Thyroid gland (tissue), 4 donors: ENCODE data around the gene SLC25A21. TPM values are rescaled to one million over a fixed set of nuclear protein-coding genes. Genes with fewer than 3 reads are reported as not detected.
A peak's percentile ranks its signal among the peaks of the same experiment; 100 is the strongest.
"Not testable (repeated sequence)": the region's sequence is repeated elsewhere in the genome, so short reads cannot be mapped to it uniquely, and the experiment has no call there.

Experiments used
- DNase-seq, 2 donors: peaks; one replicate each; pipeline ENCODE4 v3.0.0-alpha.2; 2019
- H3K27ac ChIP-seq, 3 donors: fragments of 200-600 bp; sonication (generic); 1 replicate in 2 of 3; 2 replicates in 1 of 3; pipeline ENCODE4 v1.5.1; 2016 to 2019; ENCODE audit warnings: mild to moderate bottlenecking in 1 of 3, moderate library complexity in 1 of 3
- H3K27me3 ChIP-seq: fragments of 200-600 bp; sonication (generic); one replicate; pipeline ENCODE4 v1.5.1; 2019
- H3K36me3 ChIP-seq, 2 donors: fragments of 200-600 bp; sonication (generic); one replicate each; pipeline ENCODE4 v1.5.1; 2016 to 2019
- H3K4me1 ChIP-seq, 2 donors: fragments of 200-600 bp; sonication (generic); one replicate each; pipeline ENCODE4 v1.5.1; 2017 to 2019
- H3K4me3 ChIP-seq, 3 donors: fragments of 200-600 bp; sonication (generic); replicated peaks in 1 of 3; 1 replicate in 2 of 3; 2 replicates in 1 of 3; pipeline ENCODE4 v1.5.1; 2016; ENCODE audit warnings: mild to moderate bottlenecking in 1 of 3
- H3K9me3 ChIP-seq: fragments of 200-600 bp; sonication (generic); one replicate; pipeline ENCODE4 v1.5.1; 2017
- CTCF ChIP-seq, 6 experiments: fragments of 200-600 bp in 3 of 6; fragments of 450-650 bp in 3 of 6; sonication (generic) in 3 of 6; IDR thresholded peaks; one replicate each; pipeline ENCODE4 v1.5.1; 2016 to 2019; ENCODE audit warnings: antibody characterized with exemption in 6 of 6, mild to moderate bottlenecking in 2 of 6, inconsistent platforms in 1 of 6, moderate library complexity in 1 of 6
- POLR2A ChIP-seq, 2 donors: fragments of 450-650 bp; IDR thresholded peaks; one replicate each; pipeline ENCODE4 v1.6.1; 2017; ENCODE audit warnings: antibody characterized with exemption in 2 of 2, mild to moderate bottlenecking in 2 of 2, moderate library complexity in 1 of 2
- WGBS, 2 donors: methylation state at CpG; one replicate each; pipeline ENCODE4 v1.1.5; 2017; 5-methylcytosine and 5-hydroxymethylcytosine counted together
- intact Hi-C: fragments of 100-400 bp; cut with DNase I; formaldehyde crosslinking; loops from one replicate; pipeline ENCODE4 v1.15.1; 2023
- total RNA-seq, 4 donors: library from RNA; depleted of rRNA; stranded (reverse); fragments of >200 nt; gene quantifications; one replicate each; pipeline ENCODE4 v1.2.3, GENCODE V29; 2016

SLC25A21 gene
- total RNA-seq, 4 donors from 2014 or later = 0.29 to 1.4 (median 0.60) TPM

- no peak for TF ChIP-seq CTCF (IDR thresholded peaks at IDR 0.05)
- no peak for TF ChIP-seq POLR2A (IDR thresholded peaks at IDR 0.05)
- no peaks in the 10 kb centered on the region for H3K27me3 ChIP-seq
- no peaks in the 10 kb centered on the region for H3K9me3 ChIP-seq
- H3K27ac ChIP-seq = no peak overlapping the region
- H3K4me3 ChIP-seq = no peak overlapping the region
- WGBS, 2 donors = 80 to 85% methylated on average over 1 of the region's 1 CpG
- H3K36me3 ChIP-seq = no peaks in the 10 kb centered on the region
- intact Hi-C loops = no loop called here
- DNase-seq = peak; percentile 62 to 66
- peaks cover 3 to 14% of the 10 kb centered on the region in 2 donors for H3K4me1 ChIP-seq
These were observed 183.4 kb downstream of the SLC25A21 start for GRCh38 chr14:36988989-36989388.

- intact Hi-C loops = no loop called here
- 35 to 57% methylated on average over 1 of the region's 1 CpG for WGBS, 2 donors
- no peak for DNase-seq
- TF ChIP-seq POLR2A (IDR thresholded peaks at IDR 0.05) (no peak), CTCF (IDR thresholded peaks at IDR 0.05) (no peak)
- peaks cover 3 to 14% of the 10 kb centered on the region in 2 donors for H3K4me1 ChIP-seq
- H3K27ac ChIP-seq = no peak overlapping the region
- no peak overlapping the region for H3K4me3 ChIP-seq
- no peaks in the 10 kb centered on the region for H3K27me3 ChIP-seq
- no peaks in the 10 kb centered on the region for H3K9me3 ChIP-seq
- H3K36me3 ChIP-seq = no peaks in the 10 kb centered on the region
These were observed 183.8 kb downstream of the SLC25A21 start for GRCh38 chr14:36988568-36988967.

GRCh38 chr14:36986407-36986806 is 186.0 kb downstream of the SLC25A21 start:
- no peak for DNase-seq
- Histone ChIP-seq H3K27me3 (no peaks in the 10 kb centered on the region), H3K4me1 (peaks cover 3 to 14% of the 10 kb centered on the region in 2 donors), H3K9me3 (no peaks in the 10 kb centered on the region), H3K4me3 (no peak overlapping the region), H3K27ac (no peak overlapping the region), H3K36me3 (no peaks in the 10 kb centered on the region)
- intact Hi-C loops = no loop called here
- TF ChIP-seq CTCF (IDR thresholded peaks at IDR 0.05) = no peak
- 92% methylated on average over 2 of the region's 2 CpGs for WGBS, 2 donors

GRCh38 chr14:36981832-36982529 is 190.4 kb downstream of the SLC25A21 start:
- no peak overlapping the region for H3K4me3 ChIP-seq
- no peaks in the 10 kb centered on the region for H3K9me3 ChIP-seq
- WGBS, 2 donors = 91 to 95% methylated on average over 3 of the region's 3 CpGs
- H3K36me3 ChIP-seq = no peaks in the 10 kb centered on the region
- TF ChIP-seq POLR2A (IDR thresholded peaks at IDR 0.05) = no peak
- intact Hi-C loops = no loop called here
- no peaks in the 10 kb centered on the region for H3K4me1 ChIP-seq
- H3K27ac ChIP-seq = no peak overlapping the region
- no peak for DNase-seq
- H3K27me3 ChIP-seq = no peaks in the 10 kb centered on the region

- intact Hi-C loops = not testable (repeated sequence)
These were observed 192.0 kb downstream of the SLC25A21 start for GRCh38 chr14:36980413-36980812.

GRCh38 chr14:36979863-36980262 is 192.5 kb downstream of the SLC25A21 start:
- Histone ChIP-seq H3K36me3 (no peaks in the 10 kb centered on the region), H3K27ac (no peak overlapping the region), H3K4me1 (no peaks in the 10 kb centered on the region), H3K27me3 (no peaks in the 10 kb centered on the region), H3K4me3 (no peak overlapping the region), H3K9me3 (no peaks in the 10 kb centered on the region)
- WGBS, 2 donors = 82 to 87% methylated on average over 3 of the region's 3 CpGs
- intact Hi-C loops = no loop called here
- no peak for DNase-seq
- TF ChIP-seq POLR2A (IDR thresholded peaks at IDR 0.05) = no peak
- TF ChIP-seq CTCF (IDR thresholded peaks at IDR 0.05) = no peak

More at GRCh38 chr14:36980413-36980812, 192.0 kb downstream of the SLC25A21 start:
- not testable (repeated sequence) for H3K9me3 ChIP-seq, H3K27ac ChIP-seq, H3K36me3 ChIP-seq, H3K4me3 ChIP-seq, DNase-seq, H3K4me1 ChIP-seq, H3K27me3 ChIP-seq
- WGBS, 2 donors = 88 to 89% methylated on average over 4 of the region's 4 CpGs
